OCI-LY7 (cell line): ENCODE measurements around the gene CENPC. TPM values are rescaled to one million over a fixed set of nuclear protein-coding genes. Genes with fewer than 3 reads are reported as not detected.

Experiments used
- BruUV-seq: library from RNA; stranded (reverse); fragments of 400-500 nt; replicated peaks from 2 replicates; lab custom pipeline; 2021; lab: Mats Ljungman, UMichigan
- CTCF ChIA-PET: fragments of 300-600 bp; sonication (Branson Sonifier 250); formaldehyde crosslinking; loops from one replicate; lab custom pipeline; 2022; ENCODE audit warnings: antibody characterized with exemption; ENCODE audit not compliant: unreplicated experiment; lab: Charles Lee
- POLR2A ChIA-PET: fragments of 300-600 bp; sonication (Branson Sonifier 250); formaldehyde crosslinking; loops from one replicate; lab custom pipeline; 2022; ENCODE audit warnings: antibody characterized with exemption; lab: Charles Lee
- DNase-seq: peaks from one replicate; pipeline ENCODE4 v3.0.0-alpha.2; 2015; ENCODE audit warnings: low spot score
- H2AFZ ChIP-seq: fragments of 200-600 bp; sonication (generic), shearing (Covaris generic); 2 replicates; pipeline ENCODE4 v1.6.1; 2014; ENCODE audit warnings: mild to moderate bottlenecking, antibody characterized with exemption, low read length, moderate library complexity
- H3K27ac ChIP-seq: fragments of 200-600 bp; sonication (generic); 2 replicates; pipeline ENCODE4 v1.5.1; 2014; ENCODE audit warnings: mixed run types, low read depth, mild to moderate bottlenecking, moderate library complexity, low read length, inconsistent platforms; ENCODE audit not compliant: poor library complexity, severe bottlenecking
- H3K36me3 ChIP-seq: fragments of 200-600 bp; sonication (generic); 2 replicates; pipeline ENCODE4 v1.6.1; 2014; ENCODE audit warnings: mild to moderate bottlenecking, antibody characterized with exemption, low read length, moderate library complexity, mixed read lengths; ENCODE audit not compliant: insufficient read depth
- H3K4me1 ChIP-seq: fragments of 200-600 bp; sonication (generic); 2 replicates; pipeline ENCODE4 v1.5.1; 2014; ENCODE audit warnings: mild to moderate bottlenecking, low read length; ENCODE audit not compliant: insufficient read depth, poor library complexity, severe bottlenecking
- H3K4me2 ChIP-seq: fragments of 200-600 bp; sonication (generic); 2 replicates; pipeline ENCODE4 v1.6.1; 2014; ENCODE audit warnings: mild to moderate bottlenecking, low read length
- H3K4me3 ChIP-seq: fragments of 200-600 bp; sonication (generic); 2 replicates; pipeline ENCODE4 v1.5.1; 2014; ENCODE audit warnings: mild to moderate bottlenecking, low read depth, low read length; ENCODE audit not compliant: poor library complexity, severe bottlenecking
- H3K79me2 ChIP-seq: fragments of 200-600 bp; sonication (generic); 2 replicates; pipeline ENCODE4 v1.6.1; 2016; ENCODE audit warnings: low read depth, mild to moderate bottlenecking, low read length, moderate library complexity, mixed read lengths; ENCODE audit not compliant: insufficient read depth
- H3K9me2 ChIP-seq: fragments of 200-600 bp; sonication (generic); 2 replicates; pipeline ENCODE4 v1.6.1; 2016; ENCODE audit warnings: mild to moderate bottlenecking, low read length, mixed read lengths; ENCODE audit not compliant: insufficient read depth
- H3K9me3 ChIP-seq: fragments of 200-600 bp; sonication (generic); 2 replicates; pipeline ENCODE4 v1.6.1; 2014; ENCODE audit warnings: mild to moderate bottlenecking, mixed run types, low read length, mixed read lengths
- H4K20me1 ChIP-seq: fragments of 200-600 bp; sonication (generic); 2 replicates; pipeline ENCODE4 v1.6.1; 2014; ENCODE audit warnings: mild to moderate bottlenecking, antibody characterized with exemption, low read length, moderate library complexity, mixed read lengths; ENCODE audit not compliant: insufficient read depth
- CTCF ChIP-seq: fragments of 200-600 bp; sonication (generic); conservative IDR thresholded peaks from 2 replicates; pipeline ENCODE4 v1.5.1; 2014; ENCODE audit warnings: mild to moderate bottlenecking, antibody characterized with exemption, low read length, moderate library complexity, mixed read lengths
- EZH2phosphoT487 ChIP-seq: fragments of 200-600 bp; sonication (generic); IDR thresholded peaks from 2 replicates; pipeline ENCODE4 v1.6.1; 2018; ENCODE audit warnings: low read depth, borderline replicate concordance, mild to moderate bottlenecking, mixed run types, antibody characterized with exemption, low read length, moderate library complexity, mixed read lengths
- intact Hi-C: fragments of 100-400 bp; cut with micrococcal nuclease; formaldehyde crosslinking; loops from one replicate; pipeline ENCODE4 v1.10.0; 2022; ENCODE audit not compliant: unreplicated experiment
- total RNA-seq, 2 experiments: library from RNA; depleted of rRNA in 1 of 2; stranded (reverse); fragments of >200 nt in 1 of 2; shearing (Covaris generic) in 1 of 2; gene quantifications; 2 replicates each; pipeline ENCODE4 v1.2.3, GENCODE V29; 2014 to 2022

The CENPC gene
- total RNA-seq, 2 experiments from 2014 or later: 46.2 to 55.4 TPM

- POLR2A ChIA-PET: interaction anchor here (0.9 kb wide), 1 partner anchor 22 kb away, joined by 3 read pairs; no protein-coding TSS in a partner anchor
- Histone ChIP-seq H3K9me2 (no peaks in the 10 kb centered on the region), H4K20me1 (no peaks in the 10 kb centered on the region), H3K4me2 (no peak overlapping the region), H3K4me1 (peaks cover 7% of the 10 kb centered on the region), H3K36me3 (peaks cover 93% of the 10 kb centered on the region), H3K4me3 (no peak overlapping the region), H2AFZ (no peak overlapping the region), H3K27ac (no peak overlapping the region), H3K9me3 (no peaks in the 10 kb centered on the region), H3K79me2 (peaks cover 13% of the 10 kb centered on the region; the same call in 1 of the 2 replicates)
- BruUV-seq: no TSS peak
- CTCF ChIA-PET: no interaction called here
- TF ChIP-seq EZH2phosphoT487: no peak
- no peak for TF ChIP-seq CTCF
- no peak for DNase-seq
- intact Hi-C loops: no loop called here
These were observed 32.8 kb downstream of the CENPC start for GRCh38 chr4:67512501-67512900.

DNA sequence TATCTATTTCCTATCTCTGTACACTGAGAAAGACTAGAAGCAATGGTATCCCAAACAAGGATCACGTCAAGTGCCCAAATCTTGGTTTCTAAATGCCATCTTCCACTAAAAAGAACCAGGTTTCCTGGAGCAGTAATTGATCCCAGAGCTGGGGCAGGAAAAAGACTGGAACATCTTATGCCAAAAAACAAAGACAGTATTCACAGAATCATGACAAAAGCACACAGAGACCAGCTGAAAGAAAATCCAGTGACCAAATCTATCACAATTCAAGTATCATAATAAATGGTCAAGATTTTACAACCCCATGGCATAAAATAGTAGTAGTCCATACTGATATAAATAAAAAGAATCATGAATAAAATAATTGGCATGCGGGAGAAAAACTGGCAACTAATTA, 44.9 kb downstream of the CENPC start:
- Histone ChIP-seq H3K9me2 (no peaks in the 10 kb centered on the region), H3K4me3 (no peak overlapping the region), H3K36me3 (peaks cover 91% of the 10 kb centered on the region), H3K4me1 (no peaks in the 10 kb centered on the region), H3K79me2 (peaks cover 19% of the 10 kb centered on the region; the same call in 1 of the 2 replicates), H2AFZ (no peak overlapping the region), H4K20me1 (no peaks in the 10 kb centered on the region), H3K4me2 (no peak overlapping the region), H3K9me3 (no peaks in the 10 kb centered on the region), H3K27ac (no peak overlapping the region)
- no peak for TF ChIP-seq EZH2phosphoT487
- TF ChIP-seq CTCF: no peak
- BruUV-seq: no TSS peak
- CTCF ChIA-PET: no interaction called here
- POLR2A ChIA-PET: interaction anchor here (1.2 kb wide), 1 partner anchor 13 kb away, joined by 3 read pairs; no protein-coding TSS in a partner anchor
- DNase-seq: no peak
- intact Hi-C loops: no loop called here

DNA sequence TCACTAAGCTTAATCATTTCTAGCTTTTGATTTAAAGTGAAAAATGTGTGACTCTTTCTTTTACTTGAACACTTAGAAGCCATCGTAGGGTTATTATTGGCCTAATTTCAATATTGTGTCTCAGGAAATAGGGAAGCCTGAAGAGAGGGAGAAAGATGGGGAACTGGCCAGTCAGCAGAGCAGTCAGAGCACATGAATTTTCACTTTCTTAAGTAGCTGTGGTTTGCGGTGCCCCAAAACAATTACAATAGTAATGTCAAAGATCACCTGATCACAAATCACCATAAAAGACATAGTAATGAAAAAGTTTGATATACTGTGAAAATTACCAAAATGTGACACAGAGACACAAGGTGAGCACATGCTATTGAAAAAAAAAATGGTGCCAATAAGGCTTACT, 45.5 kb downstream of the CENPC start:
- H3K4me3 ChIP-seq: no peak overlapping the region
- ChIA-PET CTCF (no interaction called here), POLR2A (interaction anchor here (0.7 to 2.6 kb wide), 6 partner anchors 7 to 44 kb away, joined by 3 to 9 read pairs (median 3); no protein-coding TSS in a partner anchor)
- intact Hi-C loops: no loop called here
- TF ChIP-seq EZH2phosphoT487 (no peak), CTCF (no peak)
- no peaks in the 10 kb centered on the region for H4K20me1 ChIP-seq
- no peak overlapping the region for H3K27ac ChIP-seq
- H3K4me2 ChIP-seq: no peak overlapping the region
- H3K36me3 ChIP-seq: peaks cover 91% of the 10 kb centered on the region
- H3K4me1 ChIP-seq: no peaks in the 10 kb centered on the region
- no peaks in the 10 kb centered on the region for H3K9me2 ChIP-seq
- H3K9me3 ChIP-seq: no peaks in the 10 kb centered on the region
- no peak for DNase-seq
- H3K79me2 ChIP-seq: peaks cover 19% of the 10 kb centered on the region; the same call in 1 of the 2 replicates
- no peak overlapping the region for H2AFZ ChIP-seq
- no TSS peak for BruUV-seq
